GM18502 (cell line): ENCODE data around the gene SGSH.

ENCODE experiments used
- ATAC-seq: cut with Tn5 transposase; IDR thresholded peaks from one replicate; pipeline ENCODE4 v1.9.1; 2021; ENCODE audit warnings: mild to moderate bottlenecking; ENCODE audit not compliant: unreplicated experiment, poor library complexity

SGSH gene

GRCh38 chr17:80190716-80191115 is 29.4 kb downstream of the SGSH start:
- no peak for ATAC-seq

GRCh38 chr17:80189611-80190010 is 30.5 kb downstream of the SGSH start:
- no peak for ATAC-seq

- ATAC-seq: no peak
Measured at GRCh38 chr17:80187515-80187941, 32.6 kb downstream of the SGSH start.

GRCh38 chr17:80187090-80187489 is 33.0 kb downstream of the SGSH start:
- ATAC-seq: no peak

GRCh38 chr17:80185968-80186367 is 34.2 kb downstream of the SGSH start:
- no peak for ATAC-seq

- ATAC-seq: no peak
Measured at GRCh38 chr17:80184423-80184714, 35.8 kb downstream of the SGSH start.

GRCh38 chr17:80183581-80184422 is 36.3 kb downstream of the SGSH start:
- no peak for ATAC-seq

GRCh38 chr17:80182845-80183223 is 37.3 kb downstream of the SGSH start:
- no peak for ATAC-seq

- no peak for ATAC-seq
Measured at GRCh38 chr17:80182118-80182844, 37.9 kb downstream of the SGSH start.

- ATAC-seq: no peak
Measured at GRCh38 chr17:80181431-80181830, 38.7 kb downstream of the SGSH start.

GRCh38 chr17:80180192-80180591 is 39.9 kb downstream of the SGSH start:
- ATAC-seq: no peak

GRCh38 chr17:80177986-80178595 is 42.0 kb downstream of the SGSH start:
- ATAC-seq: no peak

GRCh38 chr17:80176757-80177156 is 43.4 kb downstream of the SGSH start:
- no peak for ATAC-seq

- no peak for ATAC-seq
Measured at GRCh38 chr17:80173916-80174315, 46.2 kb downstream of the SGSH start.

- no peak for ATAC-seq
Measured at GRCh38 chr17:80173126-80173525, 47.0 kb downstream of the SGSH start.

- no peak for ATAC-seq
Measured at GRCh38 chr17:80171681-80172080, 48.5 kb downstream of the SGSH start.

- no peak for ATAC-seq
Measured at GRCh38 chr17:80169784-80170500, 50.2 kb downstream of the SGSH start, which contains the start of gene CARD14. TSS of gene CARD14 (plus strand) at chr17:80170030. CDS start at chr17:80181439, 11,409 bp downstream.

GRCh38 chr17:80169107-80169506 is 51.0 kb downstream of the SGSH start:
- no peak for ATAC-seq

GRCh38 chr17:80168371-80168770 is 51.8 kb downstream of the SGSH start:
- no peak for ATAC-seq

GRCh38 chr17:80166446-80166845 is 53.7 kb downstream of the SGSH start:
- ATAC-seq: no peak

- no peak for ATAC-seq
Measured at GRCh38 chr17:80164185-80164584, 55.9 kb downstream of the SGSH start.
